Measurements from ENCODE around the gene TECTB.
"Not testable (repeated sequence)": the region's sequence is repeated elsewhere in the genome, so short reads cannot be mapped to it uniquely, and the experiment has no call there.

The TECTB gene

GRCh38 chr10:112248584-112249295 lies 34.5 kb upstream of the TECTB start:
- peaks cover 24% of the 10 kb centered on the region for H3K9me3 Mint-ChIP-seq
- no peak overlapping the region for H3K27ac Mint-ChIP-seq
- H3K27me3 Mint-ChIP-seq (ENCODE audit: low read depth), result peaks cover 4% of the 10 kb centered on the region
- no peaks in the 10 kb centered on the region for H3K36me3 Mint-ChIP-seq (ENCODE audit: low read depth)
- H3K4me1 Mint-ChIP-seq, result no peaks in the 10 kb centered on the region
- no peak for TF ChIP-seq CTCF (IDR thresholded peaks at IDR 0.05; ENCODE audit: unreplicated experiment in 3 of 3)
- no peak overlapping the region for H3K4me3 Mint-ChIP-seq

GRCh38 chr10:112249722-112250121 lies 33.5 kb upstream of the TECTB start:
- no peaks in the 10 kb centered on the region for H3K36me3 Mint-ChIP-seq (ENCODE audit: low read depth)
- H3K9me3 Mint-ChIP-seq, result peaks cover 24% of the 10 kb centered on the region
- H3K4me1 Mint-ChIP-seq, result no peaks in the 10 kb centered on the region
- H3K27me3 Mint-ChIP-seq (ENCODE audit: low read depth), result peaks cover 4% of the 10 kb centered on the region
- no peak for TF ChIP-seq CTCF (IDR thresholded peaks at IDR 0.05; ENCODE audit: unreplicated experiment in 3 of 3)
- H3K27ac Mint-ChIP-seq, result no peak overlapping the region
- H3K4me3 Mint-ChIP-seq, result no peak overlapping the region

GRCh38 chr10:112250555-112250954 lies 32.6 kb upstream of the TECTB start:
- no peaks in the 10 kb centered on the region for H3K4me1 Mint-ChIP-seq
- H3K4me3 Mint-ChIP-seq, result no peak overlapping the region
- TF ChIP-seq CTCF (IDR thresholded peaks at IDR 0.05; ENCODE audit: unreplicated experiment in 3 of 3), result no peak
- no peak overlapping the region for H3K27ac Mint-ChIP-seq
- peaks cover 4% of the 10 kb centered on the region for H3K27me3 Mint-ChIP-seq (ENCODE audit: low read depth)
- H3K9me3 Mint-ChIP-seq, result peaks cover 27% of the 10 kb centered on the region
- no peaks in the 10 kb centered on the region for H3K36me3 Mint-ChIP-seq (ENCODE audit: low read depth)

- not testable (repeated sequence) for H3K36me3 Mint-ChIP-seq (ENCODE audit: low read depth); H3K4me1 Mint-ChIP-seq; H3K27ac Mint-ChIP-seq; H3K27me3 Mint-ChIP-seq (ENCODE audit: low read depth); H3K4me3 Mint-ChIP-seq
- peaks cover 27% of the 10 kb centered on the region for H3K9me3 Mint-ChIP-seq
These were observed 32.0 kb upstream of the TECTB start for GRCh38 chr10:112251238-112251637.

- no peak overlapping the region for H3K4me3 Mint-ChIP-seq
- no peak for TF ChIP-seq CTCF (IDR thresholded peaks at IDR 0.05; ENCODE audit: unreplicated experiment in 3 of 3)
- peaks cover 5% of the 10 kb centered on the region for H3K9me3 Mint-ChIP-seq
- H3K27me3 Mint-ChIP-seq (ENCODE audit: low read depth), result no peaks in the 10 kb centered on the region
- no peaks in the 10 kb centered on the region for H3K4me1 Mint-ChIP-seq
- H3K27ac Mint-ChIP-seq, result no peak overlapping the region
- no peaks in the 10 kb centered on the region for H3K36me3 Mint-ChIP-seq (ENCODE audit: low read depth)
These were observed 24.8 kb upstream of the TECTB start for GRCh38 chr10:112258407-112258806.

GRCh38 chr10:112259688-112260087 lies 23.5 kb upstream of the TECTB start:
- Mint-ChIP-seq H3K27me3 (ENCODE audit: low read depth) (no peaks in the 10 kb centered on the region), H3K36me3 (ENCODE audit: low read depth) (no peaks in the 10 kb centered on the region), H3K4me3 (no peak overlapping the region), H3K27ac (no peak overlapping the region), H3K4me1 (no peaks in the 10 kb centered on the region), H3K9me3 (peaks cover 5% of the 10 kb centered on the region)
- no peak for TF ChIP-seq CTCF (IDR thresholded peaks at IDR 0.05; ENCODE audit: unreplicated experiment in 3 of 3)
